Frontal cortex (tissue), 1 donor: ENCODE measurements around the gene IQCE. TPM values are rescaled to one million over a fixed set of nuclear protein-coding genes. Genes with fewer than 3 reads are reported as not detected.

Experiments
- small RNA-seq: library from RNA; depleted of rRNA; stranded (forward); fragments of <200 nt; gene quantifications from one replicate; pipeline ENCODE3, GENCODE V24; 2014
- total RNA-seq: library from RNA; depleted of rRNA; stranded (reverse); fragments of >200 nt; gene quantifications from one replicate; pipeline ENCODE4 v1.2.3, GENCODE V29; 2014

Gene IQCE
- total RNA-seq, 1 donor from 2014 or later, result 17.9 TPM

Small RNAs within 50 kb of the gene (small RNA-seq; reads per million reads assigned to genes)
- gene MIR4648, result not detected

Other genes starting within 250 kb of the IQCE start
- 3.3 TPM for gene SNX8, start 244.5 kb upstream of the IQCE start, total RNA-seq
- gene EIF3B, start 204.2 kb upstream of the IQCE start, total RNA-seq, result 62.8 TPM
- gene CHST12, start 155.4 kb upstream of the IQCE start, total RNA-seq, result 2.0 TPM
- not detected for gene GRIFIN, start 82.6 kb upstream of the IQCE start, total RNA-seq
- 9.4 TPM for gene LFNG, start 39.2 kb upstream of the IQCE start, total RNA-seq
- gene BRAT1, start 3.5 kb upstream of the IQCE start, total RNA-seq, result 16.7 TPM
- 29.3 TPM for gene TTYH3, start 73.0 kb downstream of the IQCE start, total RNA-seq
- 1.6 TPM for gene AMZ1, start 129.2 kb downstream of the IQCE start, total RNA-seq